PC-3 (cell line): ENCODE results near the gene PCDHGA7. TPM values are rescaled to one million over a fixed set of nuclear protein-coding genes. Genes with fewer than 3 reads are reported as not detected.

ENCODE experiments used
- ATAC-seq: fragments of 200-7000 bp; cut with Tn5 transposase; 2 replicates; pipeline ENCODE4 v1.9.1; 2020; ENCODE audit warnings: mild to moderate bottlenecking, moderate library complexity
- BruUV-seq: library from RNA; stranded (reverse); fragments of 400-500 nt; replicated peaks from 2 replicates; lab custom pipeline; 2021; lab: Mats Ljungman, UMichigan
- CTCF ChIA-PET: fragments of 300-600 bp; sonication (Branson Sonifier 250); formaldehyde crosslinking; loops from one replicate; lab custom pipeline; 2022; ENCODE audit warnings: antibody characterized with exemption; lab: Charles Lee
- POLR2A ChIA-PET: fragments of 300-600 bp; sonication (Branson Sonifier 250); formaldehyde crosslinking; loops from one replicate; lab custom pipeline; 2022; ENCODE audit warnings: antibody characterized with exemption; ENCODE audit not compliant: unreplicated experiment; lab: Charles Lee
- DNase-seq: peaks from one replicate; pipeline ENCODE4 v3.0.0-alpha.2; 2015
- H2AFZ ChIP-seq: fragments of 300-600 bp; sonication (generic); 2 replicates; pipeline ENCODE4 v1.6.0; 2016; ENCODE audit warnings: antibody characterized with exemption, low read length
- H3F3A ChIP-seq: fragments of 300-600 bp; sonication (generic); one replicate; pipeline ENCODE4 v1.6.0; 2017; ENCODE audit warnings: antibody characterized with exemption, low read length, control low read depth, mild to moderate bottlenecking; ENCODE audit not compliant: unreplicated experiment
- H3K27ac ChIP-seq: fragments of 300-600 bp; sonication (generic); 2 replicates; pipeline ENCODE4 v1.5.1; 2016; ENCODE audit warnings: mild to moderate bottlenecking, low read length
- H3K27me3 ChIP-seq: fragments of 300-600 bp; sonication (generic); 2 replicates; pipeline ENCODE4 v1.6.1; 2016; ENCODE audit warnings: low read length, mixed read lengths
- H3K36me3 ChIP-seq: fragments of 300-600 bp; sonication (generic); 2 replicates; pipeline ENCODE4 v1.6.1; 2016; ENCODE audit warnings: low read depth, mixed run types, low read length, mixed read lengths
- H3K4me1 ChIP-seq: fragments of 300-600 bp; sonication (generic); 2 replicates; pipeline ENCODE4 v1.5.1; 2016; ENCODE audit warnings: low read length; ENCODE audit not compliant: insufficient read depth
- H3K4me2 ChIP-seq: fragments of 300-600 bp; sonication (generic); 2 replicates; pipeline ENCODE4 v1.6.0; 2016; ENCODE audit warnings: low read length
- H3K4me3 ChIP-seq: fragments of 300-600 bp; sonication (generic); 2 replicates; pipeline ENCODE4 v1.5.1; 2016; ENCODE audit warnings: mild to moderate bottlenecking, low read length, mixed read lengths
- H3K79me2 ChIP-seq: fragments of 300-600 bp; sonication (generic); 2 replicates; pipeline ENCODE4 v1.6.1; 2017; ENCODE audit warnings: low read length, mixed read lengths
- H3K9ac ChIP-seq: fragments of 300-600 bp; sonication (generic); 2 replicates; pipeline ENCODE4 v1.6.0; 2016; ENCODE audit warnings: mild to moderate bottlenecking, low read length
- H3K9me2 ChIP-seq: fragments of 300-600 bp; sonication (generic); replicated peaks from 2 replicates; pipeline ENCODE4 v1.6.1; 2016; ENCODE audit warnings: mixed run types, low read length, mixed read lengths
- H3K9me3 ChIP-seq: fragments of 300-600 bp; sonication (generic); 2 replicates; pipeline ENCODE4 v1.6.1; 2016; ENCODE audit warnings: low read length, mixed read lengths
- H4K20me1 ChIP-seq: fragments of 300-600 bp; sonication (generic); 2 replicates; pipeline ENCODE4 v1.6.1; 2016; ENCODE audit warnings: low read length, mixed read lengths
- EZH2 ChIP-seq: fragments of 300-600 bp; sonication (generic); IDR thresholded peaks from one replicate; pipeline ENCODE4 v1.6.1; 2017; ENCODE audit warnings: antibody characterized with exemption, mild to moderate bottlenecking, low read length; ENCODE audit not compliant: unreplicated experiment
- EZH2phosphoT487 ChIP-seq: fragments of 300-600 bp; sonication (generic); IDR thresholded peaks from 2 replicates; pipeline ENCODE4 v1.6.1; 2018; ENCODE audit warnings: mild to moderate bottlenecking, antibody characterized with exemption, low read length, borderline replicate concordance
- intact Hi-C: fragments of 100-400 bp; cut with micrococcal nuclease; formaldehyde crosslinking; loops from 2 replicates; pipeline ENCODE4 v1.9.0; 2023
- total RNA-seq: library from RNA; depleted of rRNA; stranded (reverse); fragments of >200 nt; gene quantifications from 2 replicates; pipeline ENCODE4 v1.2.3, GENCODE V29; 2014
- TF ChIP-seq, protein P1 (sequence below): fragments of 300-600 bp; sonication (generic); conservative IDR thresholded peaks from 2 replicates; pipeline ENCODE4 v1.5.1; 2017; ENCODE audit warnings: antibody characterized with exemption, low read depth, mild to moderate bottlenecking, low read length

PCDHGA7 gene
- total RNA-seq, 1 experiment from 2014 or later = 0.51 TPM

DNA sequence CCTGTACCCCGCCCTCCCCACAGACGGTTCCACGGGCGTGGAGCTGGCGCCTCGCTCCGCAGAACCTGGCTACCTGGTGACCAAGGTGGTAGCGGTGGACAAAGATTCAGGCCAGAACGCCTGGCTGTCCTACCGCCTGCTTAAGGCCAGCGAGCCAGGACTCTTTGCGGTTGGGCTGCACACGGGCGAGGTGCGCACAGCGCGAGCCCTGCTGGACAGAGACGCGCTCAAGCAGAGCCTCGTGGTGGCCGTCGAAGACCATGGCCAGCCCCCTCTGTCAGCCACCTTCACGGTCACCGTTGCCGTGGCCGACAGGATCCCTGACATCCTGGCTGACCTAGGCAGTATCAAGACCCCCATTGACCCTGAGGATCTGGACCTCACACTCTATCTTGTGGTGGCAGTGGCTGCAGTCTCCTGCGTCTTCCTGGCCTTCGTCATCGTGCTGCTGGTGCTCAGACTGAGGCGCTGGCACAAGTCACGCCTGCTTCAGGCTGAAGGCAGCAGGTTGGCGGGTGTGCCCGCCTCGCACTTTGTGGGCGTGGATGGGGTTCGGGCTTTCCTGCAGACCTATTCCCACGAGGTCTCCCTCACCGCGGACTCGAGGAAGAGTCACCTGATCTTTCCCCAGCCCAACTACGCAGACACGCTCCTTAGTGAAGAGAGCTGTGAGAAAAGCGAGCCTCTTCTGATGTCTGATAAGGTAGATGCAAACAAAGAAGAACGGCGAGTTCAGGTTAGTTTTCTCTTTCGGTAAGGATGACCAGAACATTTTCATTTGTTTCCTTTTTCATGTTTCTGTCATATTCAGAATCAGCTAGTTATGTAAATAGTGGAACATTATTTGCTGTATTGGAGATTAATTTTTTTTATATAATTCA, 16.3 kb upstream of the PCDHGA7 start:
- H3K27ac ChIP-seq = no peak overlapping the region
- no peak overlapping the region for H3K9ac ChIP-seq
- H3K4me3 ChIP-seq = no peak overlapping the region
- H3K36me3 ChIP-seq = no peaks in the 10 kb centered on the region; the same call in 1 of the 2 replicates
- no peaks in the 10 kb centered on the region for H3K79me2 ChIP-seq
- no peaks in the 10 kb centered on the region for H3F3A ChIP-seq
- H3K9me2 ChIP-seq = no peaks in the 10 kb centered on the region
- ChIA-PET POLR2A (no interaction called here), CTCF (no interaction called here)
- H2AFZ ChIP-seq = no peak overlapping the region
- no peaks in the 10 kb centered on the region; the same call in 1 of the 2 replicates for H3K9me3 ChIP-seq
- H3K4me2 ChIP-seq = no peak overlapping the region
- H4K20me1 ChIP-seq = no peaks in the 10 kb centered on the region
- BruUV-seq = no TSS peak
- 0 out of 2 replicates have a peak, but pooled peaks cover 3% of the 10 kb centered on the region for H3K4me1 ChIP-seq
- TF ChIP-seq EZH2 (no peak), EZH2phosphoT487 (no peak)
- no peaks in the 10 kb centered on the region for H3K27me3 ChIP-seq
- ATAC-seq = no peak
- DNase-seq = no peak
- intact Hi-C loops = no loop called here

DNA sequence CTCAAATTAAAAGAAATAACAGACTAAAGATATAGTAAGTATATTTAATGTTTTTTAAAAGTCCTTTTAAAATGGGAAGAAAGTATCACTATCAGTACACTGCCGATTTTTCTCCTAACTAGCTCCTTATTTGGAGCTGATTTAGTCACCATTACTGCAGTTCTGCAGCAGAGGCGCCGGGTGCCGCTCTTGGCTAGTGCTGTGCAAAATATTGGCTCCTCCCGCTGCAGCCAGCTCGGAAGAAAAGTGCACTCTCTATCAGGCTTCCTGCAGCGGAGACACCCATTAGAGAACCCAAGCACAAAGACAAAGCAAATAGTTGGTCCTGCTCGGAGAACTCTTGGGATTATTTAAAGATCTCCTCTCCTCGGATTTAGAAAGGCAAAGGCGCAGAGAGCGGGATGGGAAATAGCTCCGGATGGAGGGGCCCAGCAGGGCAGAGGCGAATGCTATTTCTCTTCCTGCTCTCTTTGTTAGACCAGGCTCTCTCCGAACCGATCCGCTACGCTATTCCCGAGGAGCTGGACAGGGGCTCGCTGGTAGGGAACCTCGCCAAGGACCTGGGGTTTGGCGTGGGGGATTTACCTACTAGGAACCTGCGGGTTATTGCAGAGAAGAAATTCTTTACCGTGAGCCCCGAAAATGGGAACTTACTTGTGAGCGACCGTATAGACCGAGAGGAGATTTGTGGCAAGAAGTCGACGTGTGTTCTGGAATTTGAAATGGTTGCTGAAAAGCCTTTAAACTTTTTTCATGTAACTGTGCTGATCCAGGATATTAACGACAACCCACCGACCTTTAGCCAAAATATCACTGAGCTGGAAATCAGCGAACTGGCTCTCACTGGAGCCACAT, 12.3 kb upstream of the PCDHGA7 start, which contains the start of gene PCDHGB3:
Gene PCDHGB3 (plus strand): TSS at position 249 of the 855 bp plus-strand sequence. CDS start 153 bp downstream, at position 402.
- no peak for DNase-seq
- Histone ChIP-seq H2AFZ (no peak within 1 kb of the TSS), H3K4me1 (no peaks in the 10 kb centered on the region), H3F3A (no peaks in the 10 kb centered on the region), H3K79me2 (no peaks in the 10 kb centered on the region), H3K9me2 (no peaks in the 10 kb centered on the region), H3K36me3 (no peaks in the 10 kb centered on the region; the same call in 1 of the 2 replicates), H3K9me3 (no peaks in the 10 kb centered on the region), H3K27me3 (no peaks in the 10 kb centered on the region), H4K20me1 (no peaks in the 10 kb centered on the region), H3K4me3 (no peak within 1 kb of the TSS), H3K9ac (no peak within 1 kb of the TSS), H3K4me2 (no peak within 1 kb of the TSS), H3K27ac (no peak within 1 kb of the TSS)
- TF ChIP-seq EZH2phosphoT487 (no peak), EZH2 (no peak)
- TF ChIP-seq, protein P1, sequence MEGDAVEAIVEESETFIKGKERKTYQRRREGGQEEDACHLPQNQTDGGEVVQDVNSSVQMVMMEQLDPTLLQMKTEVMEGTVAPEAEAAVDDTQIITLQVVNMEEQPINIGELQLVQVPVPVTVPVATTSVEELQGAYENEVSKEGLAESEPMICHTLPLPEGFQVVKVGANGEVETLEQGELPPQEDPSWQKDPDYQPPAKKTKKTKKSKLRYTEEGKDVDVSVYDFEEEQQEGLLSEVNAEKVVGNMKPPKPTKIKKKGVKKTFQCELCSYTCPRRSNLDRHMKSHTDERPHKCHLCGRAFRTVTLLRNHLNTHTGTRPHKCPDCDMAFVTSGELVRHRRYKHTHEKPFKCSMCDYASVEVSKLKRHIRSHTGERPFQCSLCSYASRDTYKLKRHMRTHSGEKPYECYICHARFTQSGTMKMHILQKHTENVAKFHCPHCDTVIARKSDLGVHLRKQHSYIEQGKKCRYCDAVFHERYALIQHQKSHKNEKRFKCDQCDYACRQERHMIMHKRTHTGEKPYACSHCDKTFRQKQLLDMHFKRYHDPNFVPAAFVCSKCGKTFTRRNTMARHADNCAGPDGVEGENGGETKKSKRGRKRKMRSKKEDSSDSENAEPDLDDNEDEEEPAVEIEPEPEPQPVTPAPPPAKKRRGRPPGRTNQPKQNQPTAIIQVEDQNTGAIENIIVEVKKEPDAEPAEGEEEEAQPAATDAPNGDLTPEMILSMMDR = no peak
- ChIA-PET POLR2A (no interaction called here), CTCF (no interaction called here)
- no peak for ATAC-seq
- intact Hi-C loops = no loop called here
- no TSS peak for BruUV-seq
